Transverse colon (tissue), 3 donors: Measurements from ENCODE around the gene RNF6.
A peak's percentile ranks its signal among the peaks of the same experiment; 100 is the strongest.

ENCODE experiments used
- CTCF ChIP-seq, 5 experiments: fragments of 200-600 bp in 3 of 5; fragments of 450-650 bp in 2 of 5; sonication (generic) in 3 of 5; IDR thresholded peaks; 1 replicate in 2 of 5; 2 replicates in 3 of 5; pipeline ENCODE4 v1.5.1; 2016 to 2017; ENCODE audit warnings: antibody characterized with exemption in 5 of 5, inconsistent platforms in 3 of 5, mild to moderate bottlenecking in 2 of 5, moderate library complexity in 1 of 5
- POLR2A ChIP-seq: fragments of 450-650 bp; IDR thresholded peaks from one replicate; pipeline ENCODE4 v1.6.1; 2016; ENCODE audit warnings: antibody characterized with exemption, mild to moderate bottlenecking, moderate library complexity

- TF ChIP-seq POLR2A, result peak; percentile 84
- TF ChIP-seq CTCF (IDR thresholded peaks at IDR 0.05), result peak in 1 of 5 experiments; percentile 6
Measured at GRCh38 chr13:26253787-26254582, 31.9 kb upstream of the RNF6 start, which contains the start of gene CDK8.
